K562 (cell line): Measurements from ENCODE around the gene CORIN.

Experiments
- CHD1 ChIP-seq: fragments of 200-600 bp; sonication (generic); IDR thresholded peaks from one replicate; pipeline ENCODE4 v1.6.1; 2012; ENCODE audit warnings: mild to moderate bottlenecking, moderate library complexity, low read length, inconsistent platforms
- EP300 ChIP-seq: IDR thresholded peaks from 2 replicates; pipeline ENCODE4 v1.6.1; 2012; ENCODE audit warnings: low read length, improper control_type of control experiment
- GABPB2 ChIP-seq: fragments of 250-450 bp; sonication (Bioruptor Pico); conservative IDR thresholded peaks from 2 replicates; pipeline ENCODE4 v1.5.1; 2021; ENCODE audit warnings: mild to moderate bottlenecking
- ILK ChIP-seq: fragments of 450-650 bp; IDR thresholded peaks from 2 replicates; pipeline ENCODE4 v1.6.1; 2016; ENCODE audit warnings: missing genetic modification characterization, low read depth, mild to moderate bottlenecking, missing compliant biosample characterization, moderate library complexity, borderline replicate concordance
- MAZ ChIP-seq, 2 experiments: fragments of 450-650 bp in 1 of 2; sonication (generic) in 1 of 2; formaldehyde crosslinking; IDR thresholded peaks in 1 of 2; conservative IDR thresholded peaks in 1 of 2; 2 replicates each; pipeline versions ENCODE4 v1.4.0 to v1.5.0; 2020; ENCODE audit warnings: mild to moderate bottlenecking in 1 of 2, missing genetic modification reagents in 1 of 2
- NCOA1 ChIP-seq: fragments of 450-650 bp; IDR thresholded peaks from 2 replicates; pipeline ENCODE4 v1.6.1; 2016; ENCODE audit warnings: low read depth
- POLR2A ChIP-seq: fragments of 450-650 bp; conservative IDR thresholded peaks from 2 replicates; pipeline ENCODE4 v1.6.1; 2016
- POU5F1 ChIP-seq: fragments of 150-350 bp; IDR thresholded peaks from 2 replicates; pipeline ENCODE4 v1.6.1; 2014; ENCODE audit warnings: borderline replicate concordance, low read length, low read depth, mild to moderate bottlenecking; ENCODE audit not compliant: partially characterized antibody
- RBM34 ChIP-seq: fragments of 200-400 bp; formaldehyde crosslinking; IDR thresholded peaks from 2 replicates; pipeline ENCODE4 v1.6.1; 2018; ENCODE audit warnings: low read length, borderline replicate concordance; ENCODE audit not compliant: insufficient read depth
- TEAD2 ChIP-seq: fragments of 450-650 bp; IDR thresholded peaks from 2 replicates; pipeline ENCODE4 v1.6.1; 2016; ENCODE audit warnings: missing genetic modification characterization, control low read depth, missing compliant biosample characterization
- ZNF217 ChIP-seq: sonication (generic); formaldehyde crosslinking; IDR thresholded peaks from 2 replicates; pipeline ENCODE4 v1.8.0; 2022; ENCODE audit warnings: mild to moderate bottlenecking, missing genetic modification reagents
- ZZZ3 ChIP-seq: fragments of 450-650 bp; IDR thresholded peaks from 2 replicates; pipeline ENCODE4 v1.6.1; 2016; ENCODE audit warnings: antibody characterized with exemption, mild to moderate bottlenecking, moderate library complexity
- TF ChIP-seq, protein P1 (sequence below), 3 experiments: IDR thresholded peaks in 2 of 3; conservative IDR thresholded peaks in 1 of 3; 2 replicates each; pipeline ENCODE4 v1.5.1; 2011 to 2012; ENCODE audit warnings: low read length in 3 of 3, mild to moderate bottlenecking in 3 of 3, control low read depth in 2 of 3, improper control_type of control experiment in 1 of 3, inconsistent platforms in 1 of 3, low read depth in 1 of 3, mixed read lengths in 1 of 3, moderate library complexity in 1 of 3; ENCODE audit not compliant: insufficient read depth in 2 of 3

DNA sequence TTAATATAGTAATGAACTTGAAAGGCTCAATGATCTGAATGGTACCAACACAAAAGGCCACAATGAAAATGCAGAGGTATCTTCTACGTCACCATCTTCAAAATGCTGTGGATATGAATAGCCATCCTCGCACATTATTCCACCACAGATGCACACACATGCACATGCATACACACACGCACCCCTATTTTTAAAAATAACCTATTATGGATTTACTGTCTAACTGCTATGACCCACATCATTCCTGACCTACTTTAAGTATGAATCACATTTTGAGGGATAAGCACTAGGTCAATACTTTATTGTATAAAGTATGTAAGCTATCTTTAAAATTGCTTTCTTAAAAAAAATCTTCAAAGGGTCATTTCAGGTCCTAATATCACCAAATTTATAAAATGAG, 24.4 kb upstream of the CORIN start:
- no peak for TF ChIP-seq ILK (tag)
- no peak for TF ChIP-seq NCOA1
- no peak for TF ChIP-seq GABPB2 (CRISPR knock-in tag)
- TF ChIP-seq POLR2A = no peak
- no peak for TF ChIP-seq EP300
- no peak for TF ChIP-seq POU5F1
- no peak for TF ChIP-seq RBM34
- no peak for TF ChIP-seq TEAD2
- no peak for TF ChIP-seq ZNF217 (CRISPR knock-in tag)
- TF ChIP-seq, protein P1, sequence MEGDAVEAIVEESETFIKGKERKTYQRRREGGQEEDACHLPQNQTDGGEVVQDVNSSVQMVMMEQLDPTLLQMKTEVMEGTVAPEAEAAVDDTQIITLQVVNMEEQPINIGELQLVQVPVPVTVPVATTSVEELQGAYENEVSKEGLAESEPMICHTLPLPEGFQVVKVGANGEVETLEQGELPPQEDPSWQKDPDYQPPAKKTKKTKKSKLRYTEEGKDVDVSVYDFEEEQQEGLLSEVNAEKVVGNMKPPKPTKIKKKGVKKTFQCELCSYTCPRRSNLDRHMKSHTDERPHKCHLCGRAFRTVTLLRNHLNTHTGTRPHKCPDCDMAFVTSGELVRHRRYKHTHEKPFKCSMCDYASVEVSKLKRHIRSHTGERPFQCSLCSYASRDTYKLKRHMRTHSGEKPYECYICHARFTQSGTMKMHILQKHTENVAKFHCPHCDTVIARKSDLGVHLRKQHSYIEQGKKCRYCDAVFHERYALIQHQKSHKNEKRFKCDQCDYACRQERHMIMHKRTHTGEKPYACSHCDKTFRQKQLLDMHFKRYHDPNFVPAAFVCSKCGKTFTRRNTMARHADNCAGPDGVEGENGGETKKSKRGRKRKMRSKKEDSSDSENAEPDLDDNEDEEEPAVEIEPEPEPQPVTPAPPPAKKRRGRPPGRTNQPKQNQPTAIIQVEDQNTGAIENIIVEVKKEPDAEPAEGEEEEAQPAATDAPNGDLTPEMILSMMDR (IDR thresholded peaks at IDR 0.05 in 2 of 3, conservative IDR thresholded peaks at IDR 0.05 in 1 of 3; ENCODE audit: insufficient read depth in 2 of 3, low read depth in 1 of 3, low read length in 3 of 3) = no peak
- no peak for TF ChIP-seq ZZZ3
- TF ChIP-seq CHD1 = no peak
- TF ChIP-seq MAZ (CRISPR knock-in tag; conservative IDR thresholded peaks at IDR 0.05 in 1 of 2, IDR thresholded peaks at IDR 0.05 in 1 of 2) = no peak
